DND-41 (cell line): ENCODE data around the gene TFCP2.

Source experiments
- ATAC-seq: fragments of 200-7000 bp; cut with Tn5 transposase; 3 replicates; pipeline ENCODE4 v1.9.1; 2021; ENCODE audit warnings: low read depth; ENCODE audit not compliant: insufficient read depth
- DNase-seq: peaks from one replicate; pipeline ENCODE4 v3.0.0-alpha.2; 2020
- H2AFZ ChIP-seq: 2 replicates; pipeline ENCODE4 v1.6.0; 2012; ENCODE audit warnings: low read depth, low read length
- H3K27ac ChIP-seq: 2 replicates; pipeline ENCODE4 v1.5.1; 2012; ENCODE audit warnings: low read length, inconsistent platforms
- H3K27me3 ChIP-seq: fragments of 200-600 bp; sonication (generic); 2 replicates; pipeline ENCODE4 v1.6.0; 2012; ENCODE audit warnings: low read length, mild to moderate bottlenecking, inconsistent platforms; ENCODE audit not compliant: insufficient read depth, poor library complexity
- H3K36me3 ChIP-seq: 2 replicates; pipeline ENCODE4 v1.5.1; 2012; ENCODE audit warnings: low read length, inconsistent platforms; ENCODE audit not compliant: insufficient read depth
- H3K4me1 ChIP-seq: 2 replicates; pipeline ENCODE4 v1.5.1; 2012; ENCODE audit warnings: mild to moderate bottlenecking, low read length; ENCODE audit not compliant: insufficient read depth
- H3K4me2 ChIP-seq: 2 replicates; pipeline ENCODE4 v1.6.0; 2012; ENCODE audit warnings: mild to moderate bottlenecking, moderate library complexity, low read length, inconsistent platforms; ENCODE audit not compliant: insufficient read depth
- H3K4me3 ChIP-seq, 2 experiments: fragments of 200-600 bp in 1 of 2; shearing (Covaris generic) in 1 of 2; 2 replicates each; pipeline ENCODE4 v1.5.1; 2012 to 2016; ENCODE audit warnings: inconsistent platforms in 2 of 2, low read length in 2 of 2, mild to moderate bottlenecking in 2 of 2, low read depth in 1 of 2, moderate library complexity in 1 of 2
- H3K79me2 ChIP-seq: 2 replicates; pipeline ENCODE4 v1.6.0; 2012; ENCODE audit warnings: low read length, inconsistent platforms; ENCODE audit not compliant: insufficient read depth
- H3K9ac ChIP-seq: 2 replicates; pipeline ENCODE4 v1.6.0; 2012; ENCODE audit warnings: low read depth, mild to moderate bottlenecking, inconsistent platforms, low read length, moderate library complexity
- H3K9me3 ChIP-seq: 2 replicates; pipeline ENCODE4 v1.5.1; 2012; ENCODE audit warnings: low read length, moderate library complexity, mild to moderate bottlenecking, inconsistent platforms; ENCODE audit not compliant: insufficient read depth, severe bottlenecking
- H4K20me1 ChIP-seq: 2 replicates; pipeline ENCODE4 v1.6.0; 2012; ENCODE audit warnings: low read length; ENCODE audit not compliant: insufficient read depth
- CTCF ChIP-seq: IDR thresholded peaks from 2 replicates; pipeline ENCODE4 v1.5.1; 2012; ENCODE audit warnings: borderline replicate concordance, low read length, moderate library complexity, mild to moderate bottlenecking; ENCODE audit not compliant: poor library complexity, severe bottlenecking; ENCODE audit errors: extremely low read depth
- EZH2 ChIP-seq: IDR thresholded peaks from 3 replicates; pipeline ENCODE4 v1.6.1; 2012; ENCODE audit warnings: borderline replicate concordance, low read depth, mild to moderate bottlenecking, moderate library complexity, low read length, inconsistent platforms; ENCODE audit not compliant: severe bottlenecking

TFCP2 gene

DNA sequence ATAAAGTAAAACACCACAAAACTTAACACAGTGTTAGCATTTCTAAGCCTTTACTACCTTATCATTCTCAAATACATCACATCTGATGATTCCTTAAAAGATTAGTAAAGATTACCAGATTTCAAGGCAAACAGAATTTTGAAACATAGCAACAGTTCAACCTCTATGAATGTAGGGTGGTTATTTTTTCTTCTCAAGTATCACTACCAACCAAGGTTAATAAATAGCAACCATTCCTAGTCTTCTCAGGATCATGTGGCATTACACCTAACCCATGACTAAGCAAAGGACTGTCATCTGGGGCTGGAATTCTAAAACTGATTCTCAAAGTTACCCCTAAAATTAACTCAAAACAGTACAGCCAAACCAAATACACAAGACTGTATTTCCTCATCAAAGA, 50.1 kb downstream of the TFCP2 start:
- Histone ChIP-seq H3K27me3 (no peaks in the 10 kb centered on the region), H3K9me3 (no peaks in the 10 kb centered on the region)
- ATAC-seq: no peak

DNA sequence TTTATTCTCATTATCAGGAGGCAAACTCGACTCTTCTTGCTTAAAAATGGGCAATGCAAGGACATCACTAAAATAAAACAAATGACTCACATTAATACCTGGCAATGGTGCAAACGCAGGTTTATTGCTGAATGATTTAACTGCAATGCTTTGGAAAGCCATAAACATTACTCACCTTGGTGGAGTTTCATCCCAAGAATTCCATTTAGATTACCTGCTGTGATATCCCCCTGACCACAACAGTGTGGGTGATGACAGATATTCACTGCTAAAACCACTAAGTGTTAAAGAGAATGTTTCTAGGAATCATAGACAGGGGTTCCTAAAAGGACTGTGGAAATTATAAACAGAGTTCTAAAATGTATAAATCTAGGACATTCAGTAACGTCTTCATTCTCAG, 54.2 kb downstream of the TFCP2 start:
- Histone ChIP-seq H3K4me1 (no peaks in the 10 kb centered on the region), H3K4me3 (no peak overlapping the region), H4K20me1 (no peaks in the 10 kb centered on the region), H3K79me2 (peaks cover 3% of the 10 kb centered on the region; the same call in 1 of the 2 replicates), H3K9me3 (no peaks in the 10 kb centered on the region), H3K27me3 (no peaks in the 10 kb centered on the region), H3K36me3 (peaks cover 36% of the 10 kb centered on the region), H3K27ac (no peak overlapping the region), H3K9ac (no peak overlapping the region), H3K4me2 (no peak overlapping the region), H2AFZ (no peak overlapping the region)
- no peak for TF ChIP-seq CTCF
- no peak for TF ChIP-seq EZH2
- ATAC-seq (no peak), DNase-seq (no peak)

More for the DNA sequence above, 50.1 kb downstream of the TFCP2 start:
- H3K27ac ChIP-seq: no peak overlapping the region
- H3K36me3 ChIP-seq: peaks cover 23% of the 10 kb centered on the region
- no peak overlapping the region for H3K4me2 ChIP-seq
- TF ChIP-seq CTCF: no peak
- TF ChIP-seq EZH2: no peak
- H3K9ac ChIP-seq: no peak overlapping the region
- H3K79me2 ChIP-seq: peaks cover 3% of the 10 kb centered on the region; the same call in 1 of the 2 replicates
- H3K4me3 ChIP-seq: no peak overlapping the region
- H4K20me1 ChIP-seq: no peaks in the 10 kb centered on the region
- H3K4me1 ChIP-seq: no peaks in the 10 kb centered on the region
- no peak for DNase-seq
- H2AFZ ChIP-seq: no peak overlapping the region

DNA sequence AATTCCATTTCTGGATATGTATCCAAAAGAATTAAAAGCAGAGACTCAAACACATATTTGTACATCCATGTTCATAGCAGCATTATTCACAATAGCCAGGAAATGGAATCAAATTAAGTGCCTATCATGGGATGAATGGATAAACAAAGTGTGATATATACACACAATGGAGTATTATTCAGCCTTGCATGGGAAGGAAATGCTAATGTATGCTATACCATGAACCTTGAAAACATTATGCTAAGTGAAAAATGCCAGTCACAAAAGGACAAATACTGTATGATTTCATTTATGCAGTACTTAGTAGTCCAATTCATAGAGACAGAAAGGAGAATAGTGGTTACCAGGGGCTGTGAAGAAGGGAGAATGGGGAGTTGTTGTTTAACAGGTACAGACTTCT, 57.4 kb downstream of the TFCP2 start:
- no peaks in the 10 kb centered on the region for H4K20me1 ChIP-seq
- DNase-seq (no peak), ATAC-seq (no peak)
- no peaks in the 10 kb centered on the region for H3K79me2 ChIP-seq
- peaks cover 61% of the 10 kb centered on the region for H3K36me3 ChIP-seq
- no peaks in the 10 kb centered on the region for H3K9me3 ChIP-seq
- H3K4me3 ChIP-seq: no peak overlapping the region
- no peaks in the 10 kb centered on the region for H3K4me1 ChIP-seq
- H3K27ac ChIP-seq: no peak overlapping the region
- no peak overlapping the region for H3K4me2 ChIP-seq
- H3K27me3 ChIP-seq: no peaks in the 10 kb centered on the region
- TF ChIP-seq CTCF (no peak), EZH2 (no peak)
- no peak overlapping the region for H3K9ac ChIP-seq
- H2AFZ ChIP-seq: no peak overlapping the region

DNA sequence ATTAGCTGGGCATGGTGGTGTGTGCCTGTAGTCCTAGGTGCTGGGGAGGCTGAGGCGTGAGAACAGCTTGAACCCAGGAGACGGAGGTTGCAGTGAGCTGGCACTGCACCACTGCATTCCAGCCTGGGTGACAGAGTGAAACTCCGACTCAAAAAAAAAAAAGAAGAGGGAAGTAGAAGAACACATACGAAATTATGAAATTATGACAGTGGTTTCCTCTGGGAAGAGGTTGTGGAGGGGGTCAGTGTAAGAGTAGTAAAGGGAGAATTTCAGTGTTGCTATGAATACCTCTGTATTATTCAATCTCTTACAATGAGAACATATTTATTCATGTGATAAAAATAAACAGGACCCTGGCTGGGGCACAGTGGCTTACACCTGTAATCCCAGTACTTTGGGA, 64.8 kb downstream of the TFCP2 start:
- Histone ChIP-seq H3K4me2 (no peak overlapping the region), H3K9me3 (no peaks in the 10 kb centered on the region), H3K27me3 (no peaks in the 10 kb centered on the region), H2AFZ (no peak overlapping the region), H3K79me2 (no peaks in the 10 kb centered on the region), H3K4me1 (no peaks in the 10 kb centered on the region), H3K27ac (no peak overlapping the region), H4K20me1 (no peaks in the 10 kb centered on the region), H3K9ac (no peak overlapping the region), H3K36me3 (peaks cover 79% of the 10 kb centered on the region), H3K4me3 (no peak overlapping the region)
- DNase-seq: no peak
- ATAC-seq: no peak
- TF ChIP-seq CTCF: no peak
- TF ChIP-seq EZH2: no peak
